ENCODE results near the gene SMARCB1.

The SMARCB1 gene

GRCh38 chr22:23780146-23780748, 6.5 kb upstream of the SMARCB1 start:
- DNase-seq (ENCODE audit: low read depth) = no peak

GRCh38 chr22:23781065-23781464, 5.7 kb upstream of the SMARCB1 start:
- DNase-seq (ENCODE audit: low read depth) = no peak

GRCh38 chr22:23781511-23782183, 5.1 kb upstream of the SMARCB1 start:
- DNase-seq (ENCODE audit: low read depth) = peak; percentile 92

GRCh38 chr22:23782252-23782651, 4.5 kb upstream of the SMARCB1 start:
- DNase-seq (ENCODE audit: low read depth) = no peak

GRCh38 chr22:23782703-23783102, 4.1 kb upstream of the SMARCB1 start:
- no peak for DNase-seq (ENCODE audit: low read depth)

GRCh38 chr22:23783265-23784150, 3.3 kb upstream of the SMARCB1 start:
- DNase-seq (ENCODE audit: low read depth) = no peak

GRCh38 chr22:23784215-23784732, 2.5 kb upstream of the SMARCB1 start:
- DNase-seq (ENCODE audit: low read depth) = peak; percentile 82

GRCh38 chr22:23786261-23786710, 480 bp upstream of the SMARCB1 start:
- no peak for DNase-seq (ENCODE audit: low read depth)

GRCh38 chr22:23787600-23787896, 782 bp downstream of the SMARCB1 start:
- DNase-seq (ENCODE audit: low read depth) = no peak

GRCh38 chr22:23787910-23788309, 1.1 kb downstream of the SMARCB1 start:
- DNase-seq (ENCODE audit: low read depth) = no peak

GRCh38 chr22:23789121-23789520, 2.4 kb downstream of the SMARCB1 start:
- DNase-seq (ENCODE audit: low read depth) = no peak

GRCh38 chr22:23789638-23790037, 2.9 kb downstream of the SMARCB1 start:
- no peak for DNase-seq (ENCODE audit: low read depth)

- DNase-seq (ENCODE audit: low read depth) = peak; percentile 80
Observed at GRCh38 chr22:23790819-23791737, 4.3 kb downstream of the SMARCB1 start.

- no peak for DNase-seq (ENCODE audit: low read depth)
Observed at GRCh38 chr22:23791738-23792645, 5.2 kb downstream of the SMARCB1 start.

- no peak for DNase-seq (ENCODE audit: low read depth)
Observed at GRCh38 chr22:23793326-23793725, 6.6 kb downstream of the SMARCB1 start.

GRCh38 chr22:23796461-23796860, 9.7 kb downstream of the SMARCB1 start:
- DNase-seq (ENCODE audit: low read depth) = peak; percentile 54

GRCh38 chr22:23800297-23801237, 13.8 kb downstream of the SMARCB1 start:
- no peak for DNase-seq (ENCODE audit: low read depth)

- DNase-seq (ENCODE audit: low read depth) = no peak
Observed at GRCh38 chr22:23801238-23801821, 14.6 kb downstream of the SMARCB1 start.

GRCh38 chr22:23801886-23802377, 15.2 kb downstream of the SMARCB1 start:
- DNase-seq (ENCODE audit: low read depth) = no peak

All from EH (cell line).